HG02981 (cell line): ENCODE results near the gene ABHD17B.
"Not testable (repeated sequence)": the region's sequence is repeated elsewhere in the genome, so short reads cannot be mapped to it uniquely, and the experiment has no call there.

Source experiments
- ATAC-seq: cut with Tn5 transposase; IDR thresholded peaks from one replicate; pipeline ENCODE4 v1.9.1; 2021; ENCODE audit warnings: mild to moderate bottlenecking, moderate library complexity; ENCODE audit not compliant: unreplicated experiment

Gene ABHD17B

DNA sequence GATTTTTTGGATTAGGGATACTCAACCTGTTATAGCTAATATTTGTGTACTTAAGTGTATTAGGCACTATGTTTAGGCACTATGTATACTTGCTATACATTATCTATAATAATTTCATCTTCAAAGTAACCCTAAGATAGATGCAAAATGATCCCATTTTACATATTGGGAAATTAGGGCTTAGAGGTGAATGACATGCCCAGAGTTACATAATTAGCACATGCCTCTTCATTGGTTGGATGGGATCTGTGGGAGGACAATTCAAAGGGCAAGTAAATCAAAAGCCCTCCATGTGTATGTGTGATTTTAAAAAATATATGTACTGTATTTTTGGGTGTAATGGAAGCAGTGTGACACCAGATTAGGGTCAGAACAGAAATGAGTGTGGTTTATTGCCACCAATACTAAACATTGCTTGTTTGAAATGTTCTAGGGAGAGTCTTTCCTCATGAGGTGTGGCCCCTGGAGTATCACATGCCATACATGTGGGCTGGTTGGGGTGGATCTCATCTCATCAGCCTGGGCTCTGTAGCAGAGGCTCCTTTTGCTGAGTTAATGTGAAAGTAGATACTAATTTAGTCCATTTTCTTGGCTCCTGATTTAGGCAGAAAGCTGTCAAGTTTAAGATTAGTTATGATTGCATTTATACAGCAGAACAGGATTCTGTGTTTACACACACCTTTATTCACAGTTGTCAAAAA, 6.0 kb upstream of the ABHD17B start:
- ATAC-seq: peak; percentile 73

DNA sequence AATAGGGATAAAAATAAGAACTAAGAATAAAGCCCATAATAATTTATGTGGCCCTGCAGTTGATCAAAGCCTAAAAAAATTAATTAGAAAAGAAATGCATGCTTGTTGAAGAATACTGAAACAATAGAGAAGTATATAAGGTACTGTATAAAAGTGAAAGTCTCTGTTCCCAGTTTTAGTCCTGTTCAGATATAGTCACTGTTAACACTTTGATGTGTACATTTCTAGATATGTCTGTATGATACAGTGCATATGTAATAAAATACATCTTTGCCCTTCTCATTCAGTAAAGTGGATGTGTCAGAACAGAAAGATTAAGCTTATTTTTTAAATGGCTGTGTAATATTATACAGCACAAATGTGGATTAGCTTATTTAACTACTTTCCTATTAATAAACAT, 4.5 kb upstream of the ABHD17B start:
- ATAC-seq: no peak

DNA sequence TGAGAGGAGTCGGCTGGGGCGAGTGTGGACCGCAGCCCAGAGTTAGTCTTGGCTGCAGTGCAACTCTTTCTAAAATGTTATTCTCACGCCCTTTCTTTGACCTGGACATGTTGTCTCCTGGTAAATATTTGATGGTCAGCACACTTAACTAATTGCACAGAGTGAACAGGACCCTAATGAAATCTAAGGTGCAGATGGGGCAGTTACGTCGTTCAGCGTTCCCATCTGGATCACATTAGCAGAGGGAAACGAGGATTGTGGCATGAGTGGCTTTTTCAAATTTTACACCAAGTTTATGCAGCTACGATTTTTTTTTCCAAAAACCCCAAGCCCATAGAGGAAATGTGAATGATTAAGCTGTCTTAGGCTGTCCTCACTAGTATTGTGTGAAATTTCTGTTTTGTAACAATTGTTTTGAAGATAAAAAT, 929 bp upstream of the ABHD17B start:
- ATAC-seq: no peak

DNA sequence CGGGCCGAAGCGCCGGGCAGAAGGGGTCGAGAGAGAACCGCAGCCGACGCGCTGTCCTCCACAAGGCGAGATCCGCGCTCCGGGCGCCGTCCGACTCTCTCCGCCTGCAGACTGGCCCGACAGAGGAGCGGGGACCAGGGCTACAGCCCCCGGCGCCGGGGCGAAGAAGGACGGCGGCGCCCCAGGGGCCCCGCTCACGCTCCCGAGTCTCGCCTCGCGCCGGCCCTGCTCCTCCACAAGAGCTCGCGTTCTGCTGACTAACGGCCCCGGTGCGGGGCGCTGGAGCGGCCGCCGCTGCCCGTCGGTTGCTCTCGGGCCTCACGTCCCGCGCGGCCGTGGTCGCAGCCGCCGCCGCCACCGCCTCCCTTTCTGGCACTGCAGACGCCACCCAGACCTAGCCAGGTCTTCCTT, 338 bp downstream of the ABHD17B start:
- ATAC-seq: peak; percentile 12

DNA sequence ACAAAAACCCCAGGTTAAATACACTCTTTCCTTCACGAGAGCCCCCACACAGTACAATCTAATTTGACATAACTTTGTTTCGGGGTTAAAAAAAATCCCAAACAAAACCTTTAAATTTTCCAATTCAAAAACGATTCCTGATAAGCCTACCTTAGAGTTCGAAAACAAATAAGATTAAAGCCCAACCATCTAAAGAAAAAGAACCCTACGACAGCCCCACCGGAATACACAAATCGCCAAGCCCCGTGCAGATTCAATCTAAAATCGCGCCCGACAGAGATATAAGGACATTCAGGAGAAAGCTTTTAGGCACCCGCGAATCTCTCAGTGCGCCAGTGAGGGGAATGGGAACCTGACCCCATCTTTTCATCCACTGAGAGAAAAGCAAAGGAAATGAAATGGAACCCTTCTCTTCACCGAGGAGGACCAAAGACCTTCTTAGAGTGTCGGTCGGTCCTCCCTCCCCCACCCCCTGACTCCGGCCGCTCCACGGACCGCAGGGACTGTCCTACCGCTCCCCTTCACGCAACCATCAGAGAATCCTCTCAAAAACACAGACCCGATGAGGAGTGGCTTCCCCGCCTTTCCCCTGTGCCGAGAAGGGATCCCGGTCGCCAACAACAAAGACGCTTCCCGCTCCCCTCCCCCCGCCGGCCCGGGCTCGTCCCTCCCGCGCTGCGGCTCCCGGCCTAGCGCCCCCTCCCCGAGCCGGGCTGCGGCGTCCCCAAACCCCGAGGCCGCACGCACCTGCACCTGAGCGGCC, 925 bp downstream of the ABHD17B start:
- no peak for ATAC-seq

DNA sequence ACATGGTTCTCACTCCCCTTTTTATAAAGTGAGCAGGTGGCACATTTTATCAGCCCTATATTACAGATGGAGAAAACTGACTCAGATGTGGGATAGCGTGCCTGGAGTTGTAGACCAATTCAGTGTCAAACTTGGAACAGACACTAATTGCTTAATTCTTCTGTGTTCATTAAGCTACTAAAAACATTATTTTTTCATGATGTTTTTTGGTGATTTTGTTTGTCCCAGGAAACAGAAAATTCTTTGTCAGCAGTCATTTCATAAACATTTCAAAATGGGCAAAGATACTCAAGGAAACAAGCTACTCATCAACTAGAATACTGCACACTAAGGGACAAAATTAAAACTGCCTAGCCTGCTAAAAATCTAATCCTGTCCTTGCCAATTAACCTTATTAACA, 2.2 kb downstream of the ABHD17B start:
- ATAC-seq: no peak

DNA sequence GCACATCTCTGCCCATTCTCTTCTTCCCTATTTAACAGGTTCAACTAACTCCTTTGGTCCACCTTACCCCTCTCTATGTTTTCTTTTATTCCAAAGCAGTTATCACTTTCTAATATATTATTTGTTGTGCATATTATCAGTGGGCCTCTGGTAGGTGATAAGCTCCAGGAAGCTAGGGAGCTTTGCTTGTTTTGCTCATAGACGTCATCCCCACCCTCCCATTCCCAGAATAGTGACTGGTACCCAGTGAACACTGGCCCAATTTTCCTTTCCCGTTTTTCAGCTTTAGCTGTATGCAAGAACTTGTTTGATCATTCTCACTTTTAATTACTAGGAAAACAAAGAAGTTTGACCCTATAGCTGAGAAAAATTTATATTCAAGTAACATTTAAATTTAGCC, 6.9 kb downstream of the ABHD17B start:
- no peak for ATAC-seq

DNA sequence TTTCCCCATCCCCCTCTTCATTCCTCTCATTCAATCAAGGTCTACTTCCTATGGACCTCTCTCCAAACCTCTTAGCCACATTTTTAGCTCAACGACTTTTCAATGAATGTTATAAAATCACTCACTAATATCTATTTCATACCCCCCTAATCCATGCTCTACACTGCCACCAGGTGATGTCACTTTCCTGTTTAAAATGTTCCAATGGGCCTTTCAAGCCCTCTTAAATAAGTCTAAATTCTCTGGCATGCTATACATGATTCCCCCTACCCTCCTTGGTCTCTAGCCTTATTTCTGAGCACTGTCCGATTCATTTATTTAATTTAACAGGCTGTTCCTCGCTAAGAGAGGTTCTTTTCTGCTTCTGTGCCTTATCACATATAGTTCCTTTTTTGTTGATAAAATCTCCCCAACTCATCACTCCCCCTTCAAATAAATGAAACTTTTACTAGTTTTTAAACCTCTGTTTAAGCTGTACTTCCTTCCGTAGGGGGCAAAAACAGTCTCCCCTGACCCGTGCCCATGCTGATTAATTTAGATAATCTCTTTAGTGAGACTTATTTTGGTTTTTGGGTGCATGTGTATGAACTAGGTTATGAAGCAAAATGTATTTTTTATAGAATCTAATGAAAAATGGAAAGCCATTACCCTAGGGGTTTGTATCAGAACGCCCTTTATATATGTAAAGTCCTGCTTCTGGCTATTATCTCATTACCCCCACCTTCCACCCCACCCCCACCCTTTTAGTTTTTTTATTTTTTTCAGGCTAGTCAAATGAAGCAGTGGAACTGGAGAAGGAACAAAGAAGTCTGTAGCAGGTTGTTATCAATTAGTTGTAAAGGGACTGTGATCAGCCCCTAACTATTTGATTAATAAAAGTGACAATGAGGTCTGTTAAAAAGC, 9.0 kb downstream of the ABHD17B start:
- ATAC-seq: no peak

DNA sequence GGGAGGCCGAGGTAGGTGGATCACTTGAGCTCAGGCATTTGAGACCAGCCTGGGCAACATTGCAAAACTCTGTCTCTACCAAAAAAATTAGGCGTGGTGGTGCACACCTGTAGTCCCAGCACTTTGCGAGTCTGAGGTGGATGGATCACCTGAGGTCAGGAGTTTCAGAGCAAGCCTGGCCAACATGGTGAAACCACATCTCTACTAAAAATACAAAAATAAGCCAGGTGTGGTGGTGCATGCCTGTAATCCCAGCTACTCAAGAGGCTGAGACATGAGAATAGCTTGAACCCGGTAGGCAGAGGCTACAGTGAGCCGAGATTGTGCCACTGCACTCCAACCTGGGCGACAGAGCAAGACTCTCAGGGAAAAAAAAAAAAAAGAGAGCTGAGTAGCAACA, 12.2 kb downstream of the ABHD17B start:
- not testable (repeated sequence) for ATAC-seq

DNA sequence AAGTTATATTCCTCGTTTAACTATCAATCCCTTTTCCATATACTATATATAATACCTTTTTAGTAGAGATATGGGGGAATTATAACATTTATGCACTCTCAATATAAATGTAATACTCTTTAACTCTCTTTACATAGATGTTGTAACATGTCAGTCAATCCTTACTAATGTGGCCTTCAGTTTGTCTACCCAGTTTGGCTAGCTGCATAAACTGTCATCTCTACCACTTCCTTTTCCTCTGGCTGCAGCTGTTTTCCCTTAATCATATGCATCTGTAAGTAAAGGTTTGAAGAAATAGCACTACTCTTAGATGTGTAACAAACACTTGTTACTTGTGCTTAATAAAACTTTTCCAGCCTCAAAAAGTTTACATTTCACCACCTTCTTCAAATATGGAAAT, 13.4 kb downstream of the ABHD17B start:
- ATAC-seq: peak; percentile 56

DNA sequence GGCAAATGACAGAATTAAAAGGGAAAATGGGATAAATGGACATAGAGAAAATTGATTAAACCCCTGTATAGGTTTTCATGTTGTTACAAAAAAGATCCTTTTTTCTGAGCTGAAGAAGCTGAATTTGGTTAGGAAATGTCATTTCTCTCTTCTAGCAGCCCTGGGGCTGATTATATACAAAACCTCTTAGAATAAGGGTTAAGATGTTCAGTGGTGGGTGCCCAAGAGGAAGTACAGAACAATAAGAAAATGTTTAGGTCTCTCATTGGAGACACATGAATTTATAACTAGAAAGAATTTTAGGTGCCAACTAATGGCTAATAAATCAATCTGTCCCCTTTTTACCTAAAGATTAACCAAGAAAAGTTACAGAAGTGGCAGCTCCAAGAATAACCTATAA, 14.2 kb downstream of the ABHD17B start:
- ATAC-seq: no peak

DNA sequence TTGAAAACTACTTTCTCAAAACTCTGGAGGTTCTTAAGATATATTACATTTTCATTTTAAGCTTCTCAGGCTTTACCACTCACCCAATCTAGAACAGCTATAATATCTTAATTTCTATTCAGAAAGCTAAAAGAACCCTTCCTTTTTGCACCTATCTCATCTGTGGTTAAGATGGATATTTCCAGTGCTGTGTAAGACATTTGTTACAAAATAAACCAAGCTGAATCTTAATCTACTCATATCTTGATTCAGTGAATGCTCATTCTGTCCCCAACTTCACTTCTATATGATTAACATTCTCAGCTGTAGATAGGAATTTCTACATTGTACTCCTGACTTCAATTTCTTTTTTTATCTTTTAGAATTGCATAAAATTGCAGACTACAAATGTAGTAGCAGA, 15.0 kb downstream of the ABHD17B start:
- no peak for ATAC-seq

DNA sequence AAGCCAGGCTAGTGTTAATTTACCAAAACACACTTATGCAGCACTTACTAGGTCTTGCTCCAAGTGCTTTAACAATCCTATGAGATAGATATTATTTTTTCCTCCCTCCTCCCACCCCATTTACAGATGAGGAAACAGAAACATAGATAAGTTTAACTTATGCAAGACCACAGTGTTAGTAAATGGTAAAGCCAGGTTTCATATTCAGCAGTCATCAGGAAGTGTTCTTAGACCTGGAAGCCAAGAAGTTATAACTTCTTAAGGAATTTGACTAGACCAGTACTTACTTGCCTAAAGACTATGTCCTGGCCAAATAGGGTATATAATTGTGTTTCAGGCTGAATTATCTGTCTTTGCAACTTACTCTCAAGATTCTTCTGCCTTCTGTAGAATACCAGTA, 15.9 kb downstream of the ABHD17B start:
- peak; percentile 58 for ATAC-seq

DNA sequence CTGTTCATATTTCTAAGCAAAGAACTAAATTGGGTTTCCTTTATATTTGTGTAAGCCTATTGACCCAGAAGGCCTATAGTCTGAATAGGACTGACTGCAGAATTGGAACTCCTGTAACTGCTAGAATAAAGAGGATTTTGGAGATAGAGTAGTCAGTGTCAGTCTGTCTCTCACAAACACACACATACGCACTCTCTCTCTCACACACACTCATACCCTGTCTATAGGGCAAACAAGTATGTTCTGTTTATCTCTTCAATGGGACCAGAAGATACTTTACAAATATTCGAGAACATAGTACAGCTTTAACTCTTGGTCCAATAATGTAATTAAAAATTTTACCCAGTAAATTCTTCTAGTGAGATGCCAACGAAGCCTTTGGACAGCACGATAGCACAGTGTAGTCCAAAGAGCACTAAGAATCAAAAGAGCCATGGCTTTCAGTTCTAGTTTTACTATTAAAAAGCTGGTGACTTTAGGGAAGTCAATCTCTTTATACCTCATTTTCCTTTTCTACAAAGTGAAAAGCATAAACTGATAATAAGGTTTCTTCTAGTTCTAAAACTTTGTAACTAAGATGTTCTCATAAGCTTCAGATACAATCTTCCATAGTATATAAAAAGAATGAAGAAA, 19.3 kb downstream of the ABHD17B start:
- no peak for ATAC-seq

DNA sequence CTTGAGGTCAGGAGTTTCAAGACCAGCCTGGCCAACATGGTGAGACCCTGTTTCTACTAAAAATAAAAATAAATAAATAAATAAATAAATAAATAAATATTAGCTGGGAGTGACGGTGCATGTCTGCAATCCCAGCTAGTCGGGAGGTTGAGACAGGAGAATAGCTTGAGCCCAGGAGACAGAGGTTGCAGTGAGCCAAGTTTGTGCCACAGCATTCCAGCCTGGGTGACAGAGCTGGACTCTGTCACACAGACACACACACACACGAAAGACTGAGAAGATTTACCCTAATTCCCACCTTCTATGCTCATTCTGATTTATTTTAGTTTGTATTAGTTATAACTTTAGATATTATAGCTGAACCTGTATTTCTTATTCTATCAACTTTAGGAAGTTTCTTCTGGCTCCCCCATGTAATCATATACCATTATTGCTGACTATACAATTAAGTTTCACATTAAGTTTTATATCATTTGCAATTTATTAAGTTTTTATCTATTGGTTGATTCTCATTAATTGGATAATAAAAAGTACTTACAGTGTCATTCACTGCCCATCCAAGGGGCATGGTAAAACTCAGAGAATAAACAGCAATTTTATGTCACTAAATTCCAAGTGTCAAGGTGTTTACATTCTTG, 20.8 kb downstream of the ABHD17B start:
- ATAC-seq: no peak

DNA sequence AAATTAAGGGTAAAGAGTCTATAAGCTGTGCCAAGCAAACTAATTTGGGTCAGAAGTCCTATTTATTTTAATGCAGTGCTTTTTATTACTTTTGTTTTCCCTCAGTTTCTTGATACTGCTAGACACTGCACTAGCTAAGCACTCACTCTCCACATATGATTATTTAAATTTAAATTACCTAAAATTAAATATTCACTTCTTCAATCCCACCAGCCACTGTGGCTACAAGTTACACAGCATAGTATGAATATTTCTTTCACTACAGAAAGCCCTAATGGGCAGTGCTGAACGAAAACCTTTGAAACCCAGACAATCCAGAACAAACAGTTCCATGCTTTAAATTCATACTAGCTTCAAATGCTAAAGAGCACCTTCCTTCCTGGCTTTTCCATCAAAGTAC, 23.6 kb downstream of the ABHD17B start:
- ATAC-seq: no peak

DNA sequence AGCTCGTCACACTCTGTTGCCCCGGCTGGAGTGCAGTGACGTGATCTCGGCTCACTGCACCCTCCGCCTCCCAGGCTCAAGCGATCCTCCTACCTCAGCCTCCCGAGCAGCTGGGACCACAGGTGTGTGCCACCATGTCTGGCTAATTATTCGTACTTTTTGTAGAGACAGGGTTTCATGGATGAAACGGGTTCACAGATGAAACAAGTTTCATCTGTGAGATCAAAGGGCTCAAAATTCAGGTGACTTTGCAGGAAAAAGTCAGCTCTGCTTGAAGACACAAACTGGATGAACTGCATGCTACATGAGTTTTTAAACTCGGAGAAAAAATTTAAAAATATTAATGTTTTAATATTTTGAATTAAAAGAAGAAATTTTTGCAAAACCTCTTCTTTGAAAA, 24.5 kb downstream of the ABHD17B start:
- no peak for ATAC-seq

DNA sequence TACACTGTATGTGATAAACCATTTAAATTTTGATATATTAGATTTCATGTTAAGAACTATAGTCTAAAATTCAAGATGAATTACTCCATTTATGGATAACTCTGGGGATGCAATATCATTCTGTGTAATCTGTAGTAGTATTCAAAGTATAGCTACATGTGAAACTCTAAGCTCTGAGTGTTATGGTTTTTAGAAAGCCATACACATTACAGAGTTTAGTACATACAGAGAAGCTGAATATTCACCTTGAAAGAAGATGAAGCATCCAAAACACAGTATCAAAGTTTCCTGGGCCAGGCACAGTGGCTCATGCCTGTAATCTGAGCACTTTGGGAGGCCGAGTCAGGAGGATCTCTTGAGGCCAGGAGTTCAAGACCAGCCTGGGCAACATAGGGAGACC, 25.0 kb downstream of the ABHD17B start:
- ATAC-seq: no peak

DNA sequence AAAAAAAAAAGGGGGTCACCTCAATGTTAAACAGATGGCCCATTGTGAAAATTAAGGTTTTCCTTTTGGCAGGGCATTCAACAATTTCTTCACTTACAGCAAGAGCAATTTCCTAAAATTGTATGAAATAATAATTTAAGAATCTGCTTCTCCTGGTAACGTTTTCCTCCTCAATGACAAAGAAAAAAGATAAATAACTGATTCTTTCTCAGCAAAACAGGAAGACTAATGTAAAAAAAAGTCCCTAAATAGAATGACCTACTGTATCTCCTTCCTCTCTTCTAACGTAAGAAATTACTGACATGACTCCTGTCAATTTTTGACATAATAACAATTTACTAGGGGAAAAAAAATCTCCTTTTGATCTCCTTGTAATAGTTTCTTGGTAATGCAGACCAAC, 25.5 kb downstream of the ABHD17B start:
- no peak for ATAC-seq

DNA sequence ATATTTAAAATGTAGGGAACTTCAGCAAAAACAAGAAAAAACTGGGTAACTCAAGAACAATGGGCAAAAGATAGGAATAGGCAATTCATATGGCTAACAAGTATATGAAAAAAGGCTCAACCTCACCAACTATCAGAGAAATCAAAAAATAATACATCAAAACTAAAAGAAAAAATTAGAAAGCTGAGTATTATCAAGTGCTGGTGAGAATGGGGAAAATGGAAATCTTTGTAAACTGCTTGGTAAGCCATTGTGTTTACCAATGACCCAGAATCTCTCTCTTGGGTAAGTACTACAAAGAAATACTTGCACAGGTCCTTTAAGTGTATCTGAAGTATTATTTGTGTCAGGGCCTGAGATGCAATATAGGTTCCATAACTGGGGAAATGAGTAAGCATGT, 27.0 kb downstream of the ABHD17B start:
- ATAC-seq: no peak
